K562 (cell line): ENCODE results near the gene PCP2. TPM values are rescaled to one million over a fixed set of nuclear protein-coding genes. Genes with fewer than 3 reads are reported as not detected.

Experiments
- ATAC-seq: fragments of 200-7000 bp; cut with Tn5 transposase; 3 replicates; pipeline ENCODE4 v1.9.1; 2020; ENCODE audit warnings: moderate library complexity
- BruUV-seq: library from RNA; stranded (reverse); fragments of 400-500 nt; replicated peaks from 2 replicates; lab custom pipeline; 2021; lab: Mats Ljungman, UMichigan
- CTCF ChIA-PET: fragments of 300-600 bp; formaldehyde crosslinking; extraction: SDS; loops from one replicate; lab custom pipeline; 2021; ENCODE audit warnings: low intra/inter-chr PET ratio; lab: Yijun Ruan, JAX
- POLR2A ChIA-PET: fragments of 300-600, 350-650 bp; sonication (Branson Sonifier 250); formaldehyde crosslinking; extraction: SDS; loops from one replicate; lab custom pipeline; 2021; ENCODE audit warnings: antibody characterized with exemption, inconsistent platforms; lab: Yijun Ruan, JAX
- DNase-seq, 4 experiments: peaks; one replicate each; pipeline versions ENCODE4 v3.0.0 to v3.0.0-alpha.2; 2011 to 2018; ENCODE audit warnings: low spot score in 3 of 4, mixed read lengths in 3 of 4; ENCODE audit errors: extremely low read depth in 1 of 4
- FAIRE-seq: peaks from 2 replicates; lab custom pipeline; 2011; peaks lifted over from hg19 to GRCh38; lab: Jason Lieb, UNC
- H2AFZ ChIP-seq: 2 replicates; pipeline ENCODE4 v1.6.0; 2011; ENCODE audit warnings: low read depth, low read length, control low read depth, inconsistent platforms
- H3K27ac ChIP-seq: fragments of 200-600 bp; 3 replicates; pipeline ENCODE4 v1.8.0; 2011; ENCODE audit warnings: low read depth, mild to moderate bottlenecking, control low read depth, inconsistent platforms, low read length, moderate library complexity, mixed read lengths; ENCODE audit errors: extremely low read depth
- H3K27me3 ChIP-seq, 2 experiments: fragments of 300-600 bp in 1 of 2; 2 replicates in 1 of 2; 3 replicates in 1 of 2; pipeline versions ENCODE4 v1.6.0 to v1.8.0; 2011; ENCODE audit warnings: inconsistent platforms in 2 of 2, low read length in 2 of 2, mild to moderate bottlenecking in 1 of 2, mixed read lengths in 1 of 2, moderate library complexity in 1 of 2; ENCODE audit not compliant: control insufficient read depth in 2 of 2, insufficient read depth in 2 of 2
- H3K36me3 ChIP-seq: fragments of 300-600 bp; 3 replicates; pipeline ENCODE4 v1.8.0; 2011; ENCODE audit warnings: mild to moderate bottlenecking, low read length, inconsistent platforms; ENCODE audit not compliant: control insufficient read depth, insufficient read depth
- H3K4me1 ChIP-seq, 2 experiments: fragments of 200-600 bp in 1 of 2; replicated peaks in 1 of 2; 2 replicates in 1 of 2; 3 replicates in 1 of 2; pipeline versions ENCODE4 v1.5.1 to v1.8.0; 2011; ENCODE audit warnings: inconsistent platforms in 2 of 2, low read length in 2 of 2, mild to moderate bottlenecking in 1 of 2, mixed read lengths in 1 of 2, moderate library complexity in 1 of 2; ENCODE audit not compliant: control insufficient read depth in 2 of 2, insufficient read depth in 2 of 2
- H3K4me2 ChIP-seq: 2 replicates; pipeline ENCODE4 v1.6.1; 2011; ENCODE audit warnings: low read length, control low read depth, inconsistent platforms, mixed read lengths; ENCODE audit not compliant: insufficient read depth
- H3K4me3 ChIP-seq: fragments of 200-600 bp; sonication (generic), shearing (Covaris generic); 2 replicates; pipeline ENCODE4 v1.5.1; 2016; ENCODE audit warnings: control low read depth, inconsistent platforms
- H3K79me2 ChIP-seq: fragments of 200-600 bp; 3 replicates; pipeline ENCODE4 v1.8.0; 2011; ENCODE audit warnings: low read length, inconsistent platforms; ENCODE audit not compliant: control insufficient read depth, insufficient read depth
- H3K9ac ChIP-seq, 2 experiments: 2 replicates each; pipeline versions ENCODE4 v1.6.0 to v1.6.1; 2011; ENCODE audit warnings: low read depth in 2 of 2, low read length in 2 of 2, control low read depth in 1 of 2, inconsistent platforms in 1 of 2, mild to moderate bottlenecking in 1 of 2, mixed read lengths in 1 of 2; ENCODE audit not compliant: insufficient read depth in 1 of 2
- H3K9me1 ChIP-seq: one replicate; pipeline ENCODE4 v1.6.0; 2011; ENCODE audit warnings: inconsistent platforms, mild to moderate bottlenecking, low read length, moderate library complexity; ENCODE audit not compliant: control insufficient read depth, insufficient read depth
- H3K9me3 ChIP-seq: replicated peaks from 2 replicates; pipeline ENCODE4 v1.5.1; 2011; ENCODE audit warnings: low read depth, low read length, inconsistent platforms; ENCODE audit not compliant: control insufficient read depth, insufficient read depth
- H4K20me1 ChIP-seq: replicated peaks from 2 replicates; pipeline ENCODE4 v1.6.1; 2011; ENCODE audit warnings: low read length, inconsistent platforms, mixed read lengths; ENCODE audit not compliant: control insufficient read depth, insufficient read depth
- PTRF ChIP-seq: fragments of 450-650 bp; IDR thresholded peaks from 2 replicates; pipeline ENCODE4 v1.6.1; 2016; ENCODE audit warnings: mild to moderate bottlenecking, missing genetic modification characterization, missing compliant biosample characterization
- ZBTB7A ChIP-seq: IDR thresholded peaks from 2 replicates; pipeline ENCODE4 v1.6.1; 2011; ENCODE audit warnings: low read depth, mild to moderate bottlenecking, low read length, moderate library complexity, borderline replicate concordance; ENCODE audit not compliant: control insufficient read depth
- ZFP30 ChIP-seq: fragments of 250-450 bp; sonication (Bioruptor Pico); IDR thresholded peaks from 2 replicates; pipeline ENCODE4 v1.8.0; 2022; ENCODE audit warnings: moderate library complexity, mild to moderate bottlenecking, inconsistent platforms, borderline replicate concordance
- ZNF143 ChIP-seq: sonication (generic); formaldehyde crosslinking; IDR thresholded peaks from 2 replicates; pipeline ENCODE4 v1.9.0; 2022; ENCODE audit warnings: mild to moderate bottlenecking, missing genetic modification reagents
- ZNF197 ChIP-seq: fragments of 200-800 bp; sonication (Bioruptor generic); IDR thresholded peaks from 2 replicates; pipeline ENCODE4 v1.6.1; 2016; ENCODE audit warnings: low read depth, missing genetic modification characterization, missing compliant biosample characterization
- ZNF232 ChIP-seq: sonication (generic); formaldehyde crosslinking; IDR thresholded peaks from 2 replicates; pipeline ENCODE4 v1.8.0; 2022; ENCODE audit warnings: mild to moderate bottlenecking, missing genetic modification reagents
- ZNF764 ChIP-seq: fragments of 250-450 bp; sonication (Bioruptor Pico); IDR thresholded peaks from 2 replicates; pipeline ENCODE4 v1.4.0; 2020; ENCODE audit warnings: low read depth, mild to moderate bottlenecking, moderate library complexity
- WGBS: fragments of 100-300 bp; shearing (Covaris generic); methylation state at CpG from one replicate; pipeline ENCODE4 v1.1.6; 2016; ENCODE audit warnings: low coverage, mixed read lengths; ENCODE audit not compliant: insufficient coverage; ENCODE audit errors: missing lambda C conversion rate; 5-methylcytosine and 5-hydroxymethylcytosine counted together
- in situ Hi-C: fragments of 300-500 bp; cut with MboI; formaldehyde crosslinking; loops from 4 replicates; pipeline ENCODE4 v1.15.0; 2018; ENCODE audit warnings: inconsistent platforms, mixed read lengths
- intact Hi-C: fragments of 100-400 bp; cut with micrococcal nuclease; formaldehyde crosslinking; loops from 2 replicates; pipeline ENCODE4 v1.14.2; 2022
- polyA plus RNA-seq, 8 experiments: library from polyadenylated mRNA; depleted of rRNA in 4 of 8; stranded (reverse) in 5 of 8; unstranded in 3 of 8; fragments of >200 nt; fragmentation: Nextera tagmentation in 2 of 8; fragmentation: Illumina TruSeq in 1 of 8; extraction: Ambion mirVana in 2 of 8; extraction: Trizol in 1 of 8; gene quantifications; 2 replicates each; pipeline versions ENCODE4 v1.2.1 to v1.2.3, GENCODE V29; 2011 to 2014; ENCODE audit warnings: inconsistent platforms in 1 of 8, missing spikeins in 1 of 8
- total RNA-seq, 7 experiments: library from RNA; depleted of rRNA in 6 of 7; stranded (reverse); fragments of >200 nt in 6 of 7; fragmentation: Illumina TruSeq in 2 of 7; extraction: Trizol in 2 of 7; gene quantifications; 2 replicates each; pipeline versions ENCODE4 v1.2.1 to v1.2.3, GENCODE V29; 2011 to 2021; ENCODE audit warnings: low replicate concordance in 1 of 7
- TF ChIP-seq, protein P1 (sequence below): fragments of 200-800 bp; sonication (Bioruptor generic); IDR thresholded peaks from 2 replicates; pipeline ENCODE4 v1.6.1; 2017; ENCODE audit warnings: missing genetic modification characterization, missing compliant biosample characterization

The PCP2 gene
- total and polyA plus RNA-seq, 9 of the 15 experiments (the other 6 are each of a cell fraction or from before 2014, with no cell fraction given) = 0.17 to 1.3 (median 0.49) TPM; not detected in 3

DNA sequence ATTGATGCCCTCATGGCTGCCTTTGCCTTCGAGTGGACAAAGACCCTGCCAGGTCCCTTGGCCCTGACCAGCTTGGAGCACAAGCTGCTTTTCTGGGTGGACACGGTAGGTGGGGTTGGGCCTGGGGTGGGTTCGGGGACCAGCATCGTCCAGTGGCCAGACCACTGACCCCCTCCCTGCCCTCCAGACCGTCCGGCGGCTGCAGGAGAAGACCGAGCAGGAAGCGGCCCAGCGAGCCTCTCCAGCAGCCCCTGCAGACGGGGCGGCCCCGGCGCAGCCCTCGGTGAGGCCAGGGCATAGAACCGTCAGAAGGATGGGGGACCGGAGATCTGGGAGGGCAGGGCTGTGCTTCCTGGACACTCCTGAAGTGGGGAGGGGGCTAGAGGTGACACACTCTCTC, 27.2 kb downstream of the PCP2 start:
- ATAC-seq = no peak
- Histone ChIP-seq H3K36me3 (no peaks in the 10 kb centered on the region), H3K27ac (no peak overlapping the region), H3K9ac (peak overlapping the region in 1 of 2 experiments; percentile 80; a peak in 2 of 4 replicates), H4K20me1 (peaks cover 9% of the 10 kb centered on the region; the same call in 1 of the 2 replicates), H3K4me2 (peak overlapping the region; percentile 79), H3K9me1 (no peaks in the 10 kb centered on the region), H3K4me3 (peak overlapping the region; percentile 35; the same call in 1 of the 2 replicates), H3K9me3 (no peaks in the 10 kb centered on the region), H3K4me1 (peaks cover 2 to 38% of the 10 kb centered on the region in 2 experiments; a peak in 4 of 5 replicates), H2AFZ (peak overlapping the region; percentile 83), H3K79me2 (no peaks in the 10 kb centered on the region), H3K27me3 (peaks cover 6 to 16% of the 10 kb centered on the region in 2 experiments; a peak in 3 of 5 replicates)
- in situ Hi-C loops (no loop called here), intact Hi-C loops (no loop called here)
- TF ChIP-seq ZBTB7A (0 out of 2 replicates have a peak, but pooled peaks have one; percentile 22), ZNF197 (CRISPR knock-in tag) (no peak), ZNF143 (no peak), ZNF764 (CRISPR knock-in tag) (no peak), ZFP30 (no peak), PTRF (no peak), ZNF232 (CRISPR knock-in tag) (no peak)
- TF ChIP-seq, protein P1, sequence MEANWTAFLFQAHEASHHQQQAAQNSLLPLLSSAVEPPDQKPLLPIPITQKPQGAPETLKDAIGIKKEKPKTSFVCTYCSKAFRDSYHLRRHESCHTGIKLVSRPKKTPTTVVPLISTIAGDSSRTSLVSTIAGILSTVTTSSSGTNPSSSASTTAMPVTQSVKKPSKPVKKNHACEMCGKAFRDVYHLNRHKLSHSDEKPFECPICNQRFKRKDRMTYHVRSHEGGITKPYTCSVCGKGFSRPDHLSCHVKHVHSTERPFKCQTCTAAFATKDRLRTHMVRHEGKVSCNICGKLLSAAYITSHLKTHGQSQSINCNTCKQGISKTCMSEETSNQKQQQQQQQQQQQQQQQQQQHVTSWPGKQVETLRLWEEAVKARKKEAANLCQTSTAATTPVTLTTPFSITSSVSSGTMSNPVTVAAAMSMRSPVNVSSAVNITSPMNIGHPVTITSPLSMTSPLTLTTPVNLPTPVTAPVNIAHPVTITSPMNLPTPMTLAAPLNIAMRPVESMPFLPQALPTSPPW = peak; percentile 0; the same call in 1 of the 2 replicates
- ChIA-PET CTCF (no interaction called here), POLR2A (interaction anchor here (0.5 to 1.2 kb wide), 6 partner anchors 17 to 297 kb away, joined by 3 to 6 read pairs (median 4); partner anchors contain the start of genes MAP2K7, PCP2, PET100 and XAB2)
- no peak for DNase-seq
- FAIRE-seq = no peak
- BruUV-seq = no TSS peak
- 0% methylated on average over 3 of the region's 17 CpGs for WGBS
